ENCODE results near the gene ORM2.
"Not testable (repeated sequence)": the region's sequence is repeated elsewhere in the genome, so short reads cannot be mapped to it uniquely, and the experiment has no call there.

ORM2 gene

GRCh38 chr9:114325684-114326254 is 3.9 kb upstream of the ORM2 start:
- not testable (repeated sequence) for H3K27ac ChIP-seq, H3K4me3 ChIP-seq

GRCh38 chr9:114327749-114328148 is 1.9 kb upstream of the ORM2 start:
- no peak overlapping the region for H3K4me3 ChIP-seq

GRCh38 chr9:114328357-114328820 is 1.3 kb upstream of the ORM2 start:
- H3K4me3 ChIP-seq, H3K27ac ChIP-seq: not testable (repeated sequence)

More at GRCh38 chr9:114327749-114328148, 1.9 kb upstream of the ORM2 start:
- no peak overlapping the region for H3K27ac ChIP-seq

GRCh38 chr9:114328937-114329624 is 588 bp upstream of the ORM2 start:
- H3K27ac ChIP-seq, H3K4me3 ChIP-seq: not testable (repeated sequence)

DNA sequence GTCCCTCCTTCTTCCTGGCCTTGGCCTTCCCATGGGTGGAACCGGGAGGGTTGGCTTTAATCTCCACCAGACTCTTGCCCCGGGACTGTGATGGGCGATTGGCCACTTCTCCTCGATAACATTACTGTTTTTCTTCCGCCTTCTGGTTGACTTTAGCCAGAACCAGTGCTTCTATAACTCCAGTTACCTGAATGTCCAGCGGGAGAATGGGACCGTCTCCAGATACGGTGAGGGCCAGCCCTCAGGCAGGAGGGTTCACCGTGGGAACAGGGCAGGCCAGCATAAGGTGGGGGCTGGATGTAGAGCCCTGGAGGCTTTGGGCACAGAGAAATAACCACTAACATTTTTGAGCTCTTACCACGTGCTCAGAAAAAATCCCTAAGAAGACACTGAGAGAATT is 967 bp downstream of the ORM2 start:
- Histone ChIP-seq H3K4me3 (no peak overlapping the region), H3K27ac (no peak overlapping the region)

GRCh38 chr9:114331229-114332195 is 1.8 kb downstream of the ORM2 start:
- not testable (repeated sequence) for H3K4me3 ChIP-seq, H3K27ac ChIP-seq

- not testable (repeated sequence) for H3K4me3 ChIP-seq, H3K27ac ChIP-seq
Measured at GRCh38 chr9:114332474-114333040, 2.9 kb downstream of the ORM2 start.

DNA sequence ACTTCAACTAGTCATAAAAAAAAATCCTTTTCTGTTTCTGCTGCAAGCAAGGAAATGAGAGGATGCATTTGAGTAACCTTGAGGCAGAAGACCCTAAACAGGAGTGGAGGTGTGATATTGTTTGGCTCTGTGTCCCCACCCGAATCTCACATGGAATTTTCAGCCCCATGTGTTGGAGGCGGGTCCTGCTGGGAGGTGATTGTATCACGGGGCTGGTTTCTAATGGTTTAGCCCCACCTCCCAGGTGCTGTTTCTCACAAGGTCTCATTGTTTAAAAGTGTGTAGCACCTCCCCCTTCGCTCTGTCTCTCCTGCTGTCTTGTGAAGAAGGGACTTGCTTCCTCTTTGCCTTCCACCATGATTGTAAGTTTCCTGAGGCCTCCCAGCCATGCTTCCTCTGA is 4.0 kb downstream of the ORM2 start:
- not testable (repeated sequence) for H3K27ac ChIP-seq, H3K4me3 ChIP-seq

GRCh38 chr9:114334490-114334889 is 4.8 kb downstream of the ORM2 start:
- H3K27ac ChIP-seq, result no peak overlapping the region
- no peak overlapping the region for H3K4me3 ChIP-seq

DNA sequence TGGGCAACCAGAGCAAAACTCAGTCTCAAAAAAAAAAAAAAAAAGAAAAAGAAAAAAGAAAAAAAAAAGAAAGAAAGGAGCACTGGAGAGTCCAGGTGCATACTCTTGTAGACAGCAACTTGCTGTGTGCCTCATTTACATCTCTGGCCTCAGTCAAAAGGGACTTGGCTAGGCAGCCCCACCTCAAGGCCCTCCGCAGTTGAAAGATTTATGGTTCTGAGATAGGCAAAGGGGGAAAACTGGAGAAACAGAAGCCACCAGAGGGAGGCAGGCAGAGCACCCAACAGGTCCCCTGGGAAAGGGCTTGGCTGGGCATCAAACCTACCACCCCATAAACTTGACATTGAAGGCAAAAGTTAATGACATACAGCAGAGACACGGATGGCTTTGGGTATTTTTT is 6.1 kb downstream of the ORM2 start:
- H3K27ac ChIP-seq, result no peak overlapping the region
- H3K4me3 ChIP-seq, result no peak overlapping the region

- peak overlapping the region in 1 of 21 experiments; percentile 31 for H3K27ac ChIP-seq
- no peak overlapping the region for H3K4me3 ChIP-seq
Measured at GRCh38 chr9:114336157-114336556, 6.5 kb downstream of the ORM2 start.

GRCh38 chr9:114336699-114337395 is 7.2 kb downstream of the ORM2 start:
- no peak overlapping the region for H3K4me3 ChIP-seq
- H3K27ac ChIP-seq, result peak overlapping the region in 1 of 21 experiments; percentile 31

- no peak overlapping the region for H3K27ac ChIP-seq
- H3K4me3 ChIP-seq, result no peak overlapping the region
Measured at GRCh38 chr9:114338187-114338586, 8.5 kb downstream of the ORM2 start.

DNA sequence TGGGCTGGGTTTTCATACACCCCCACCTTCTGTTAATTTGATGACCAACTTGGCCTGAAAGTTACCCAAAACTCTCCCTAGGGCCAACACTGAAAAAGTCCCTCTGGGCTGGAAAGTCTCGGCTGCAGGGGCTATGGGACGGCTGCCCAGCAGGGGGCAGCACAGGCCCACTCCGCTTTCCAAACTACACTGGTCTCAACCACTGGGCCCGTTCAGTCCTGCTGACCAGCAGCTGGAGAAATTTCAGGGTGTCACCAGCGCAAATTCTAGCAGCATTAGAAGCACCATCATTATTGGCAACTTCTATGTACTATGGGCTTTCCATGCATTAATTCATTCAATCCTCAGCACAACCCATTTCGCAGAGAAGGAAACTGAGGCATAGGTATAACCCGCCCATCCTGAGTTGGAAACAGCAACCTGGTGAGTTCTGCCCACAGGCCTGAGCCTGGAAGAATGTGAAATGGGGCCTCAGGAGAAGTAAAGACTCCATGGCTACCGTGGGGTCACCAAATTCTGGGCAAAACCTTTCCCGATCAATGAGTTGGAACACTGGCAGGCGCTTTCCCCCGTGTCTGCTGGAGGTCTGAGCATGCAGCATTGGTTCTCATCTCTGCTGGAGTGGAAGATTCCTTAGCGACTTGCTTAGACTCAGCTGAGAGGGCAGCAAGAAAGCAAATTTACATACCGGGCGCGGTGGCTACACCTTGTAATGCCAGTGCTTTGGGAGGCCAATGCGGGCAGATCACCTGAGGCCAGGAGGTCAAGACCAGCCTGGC is 9.7 kb downstream of the ORM2 start:
- Histone ChIP-seq H3K4me3 (no peak overlapping the region), H3K27ac (no peak overlapping the region)

DNA sequence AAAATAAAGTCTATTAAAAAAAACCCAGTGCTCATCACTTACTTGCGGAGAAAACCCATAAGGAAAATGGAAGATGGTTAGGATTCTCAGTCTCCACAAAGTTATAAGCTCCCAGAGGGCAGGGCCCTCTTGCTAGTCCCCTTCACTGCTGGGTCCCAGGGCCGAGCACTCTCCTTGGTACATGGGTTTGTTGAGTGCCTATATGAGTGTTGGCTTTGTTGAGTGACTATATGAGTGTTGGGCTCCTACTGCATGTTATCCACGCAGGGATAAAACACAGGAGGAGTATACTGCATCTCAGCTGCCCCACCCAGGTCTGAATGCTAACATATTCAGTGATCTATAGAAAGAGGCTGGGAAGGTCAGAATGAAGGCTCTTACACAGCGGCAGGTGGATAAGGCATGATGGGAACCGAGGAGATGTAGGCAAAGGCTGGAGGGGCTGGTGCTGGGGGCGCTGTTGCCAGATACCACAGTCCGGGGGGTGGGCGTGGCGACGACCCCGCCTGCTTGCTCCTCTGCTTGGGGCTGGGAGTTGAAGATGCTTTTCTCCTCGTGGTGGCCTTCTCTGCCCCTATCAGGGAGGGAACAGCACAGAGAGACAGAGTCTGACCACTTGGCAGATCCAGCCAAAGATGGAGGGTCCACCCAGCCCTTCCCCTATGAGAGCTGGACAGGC is 11.6 kb downstream of the ORM2 start:
- H3K4me3 ChIP-seq, result no peak overlapping the region
- no peak overlapping the region for H3K27ac ChIP-seq

GRCh38 chr9:114341991-114342390 is 12.3 kb downstream of the ORM2 start:
- H3K4me3 ChIP-seq, result no peak overlapping the region
- no peak overlapping the region for H3K27ac ChIP-seq

DNA sequence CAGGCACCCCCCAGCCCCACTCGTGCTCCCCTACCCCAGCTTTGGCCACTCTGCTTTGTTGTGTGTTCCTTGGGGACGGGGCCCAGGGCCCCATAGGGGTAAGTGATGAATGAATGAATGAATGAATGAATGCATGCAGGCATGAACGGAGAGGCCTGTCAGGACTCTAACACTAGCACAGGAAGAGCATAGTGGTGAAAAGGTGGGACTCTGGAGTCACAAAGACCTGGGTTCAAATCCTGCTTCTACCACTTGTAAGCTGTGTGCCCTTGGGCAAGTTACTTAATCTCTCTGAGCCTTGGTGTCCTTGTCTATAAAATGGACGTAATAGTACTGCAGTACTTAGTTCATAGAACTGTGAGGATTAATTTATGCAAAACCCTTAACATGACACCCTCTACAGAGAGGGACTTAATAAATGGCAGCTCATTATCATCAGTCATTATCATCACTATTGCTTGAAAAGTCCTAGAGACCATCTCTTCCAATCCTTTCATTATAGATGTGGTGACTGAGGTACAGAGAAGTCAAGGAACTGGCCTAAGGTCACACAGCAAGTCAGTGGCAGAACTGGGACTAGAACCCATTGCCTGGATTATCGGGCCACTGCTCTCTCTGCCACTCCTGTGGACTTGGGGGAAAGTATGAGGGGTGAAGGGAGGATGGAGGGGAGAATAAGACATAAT is 13.2 kb downstream of the ORM2 start:
- H3K4me3 ChIP-seq, result no peak overlapping the region

More for the DNA sequence above, 13.2 kb downstream of the ORM2 start:
- H3K27ac ChIP-seq, result no peak overlapping the region
